H9 (cell line): Measurements from ENCODE around the gene KLHL1. TPM values are rescaled to one million over a fixed set of nuclear protein-coding genes. Genes with fewer than 3 reads are reported as not detected.

ENCODE experiments used
- DNase-seq: peaks from one replicate; pipeline ENCODE4 v3.0.0-alpha.2; 2017
- H2AFZ ChIP-seq: one replicate; pipeline ENCODE4 v1.6.1; 2013; ENCODE audit warnings: mild to moderate bottlenecking, low read length, control low read depth, moderate library complexity
- H2AK5ac ChIP-seq: 2 replicates; pipeline ENCODE4 v1.6.1; 2013; ENCODE audit warnings: low read length, control low read depth, mixed read lengths; ENCODE audit not compliant: insufficient read length
- H2BK120ac ChIP-seq: one replicate; pipeline ENCODE4 v1.6.1; 2013; ENCODE audit warnings: low read depth, mild to moderate bottlenecking, low read length, control low read depth, inconsistent platforms; ENCODE audit not compliant: poor library complexity, severe bottlenecking
- H2BK12ac ChIP-seq: 2 replicates; pipeline ENCODE4 v1.6.1; 2013; ENCODE audit warnings: low read length, control low read depth, mixed read lengths, low read depth; ENCODE audit not compliant: insufficient read length
- H2BK15ac ChIP-seq: 2 replicates; pipeline ENCODE4 v1.6.1; 2013; ENCODE audit warnings: low read depth, low read length, control low read depth
- H2BK20ac ChIP-seq: one replicate; pipeline ENCODE4 v1.6.1; 2013; ENCODE audit warnings: low read depth, mild to moderate bottlenecking, low read length, control low read depth, inconsistent platforms; ENCODE audit not compliant: poor library complexity, severe bottlenecking
- H2BK5ac ChIP-seq: 2 replicates; pipeline ENCODE4 v1.6.1; 2013; ENCODE audit warnings: low read length, control low read depth, mixed read lengths; ENCODE audit not compliant: insufficient read length
- H3K14ac ChIP-seq: 2 replicates; pipeline ENCODE4 v1.6.1; 2013; ENCODE audit warnings: low read length, control low read depth; ENCODE audit not compliant: insufficient read depth
- H3K18ac ChIP-seq: 2 replicates; pipeline ENCODE4 v1.6.1; 2013; ENCODE audit warnings: low read depth, mild to moderate bottlenecking, mixed read lengths, low read length, control low read depth; ENCODE audit not compliant: insufficient read length
- H3K23ac ChIP-seq: 2 replicates; pipeline ENCODE4 v1.6.1; 2013; ENCODE audit warnings: low read length, control low read depth, mixed read lengths, low read depth; ENCODE audit not compliant: insufficient read length
- H3K23me2 ChIP-seq: 2 replicates; pipeline ENCODE4 v1.6.1; 2013; ENCODE audit warnings: low read depth, mild to moderate bottlenecking, mixed read lengths, low read length, control low read depth; ENCODE audit not compliant: insufficient read length, poor library complexity, severe bottlenecking
- H3K27ac ChIP-seq: 2 replicates; pipeline ENCODE4 v1.5.1; 2013; ENCODE audit warnings: low read length, control low read depth, mixed read lengths, low read depth; ENCODE audit not compliant: insufficient read length
- H3K27me3 ChIP-seq: 2 replicates; pipeline ENCODE4 v1.6.1; 2013; ENCODE audit warnings: low read length, control low read depth, inconsistent platforms; ENCODE audit not compliant: insufficient read depth
- H3K4ac ChIP-seq: 2 replicates; pipeline ENCODE4 v1.6.1; 2013; ENCODE audit warnings: low read depth, mild to moderate bottlenecking, control low read depth, inconsistent platforms, low read length, moderate library complexity
- H3K4me1 ChIP-seq: 2 replicates; pipeline ENCODE4 v1.6.1; 2013; ENCODE audit warnings: low read length, control low read depth, inconsistent platforms; ENCODE audit not compliant: insufficient read depth
- H3K4me2 ChIP-seq: 2 replicates; pipeline ENCODE4 v1.6.1; 2013; ENCODE audit warnings: low read length, control low read depth, mixed read lengths; ENCODE audit not compliant: insufficient read length, insufficient read depth
- H3K56ac ChIP-seq: 2 replicates; pipeline ENCODE4 v1.6.1; 2013; ENCODE audit warnings: low read depth, mild to moderate bottlenecking, mixed read lengths, low read length, control low read depth; ENCODE audit not compliant: insufficient read length
- H3K79me1 ChIP-seq: 2 replicates; pipeline ENCODE4 v1.6.1; 2013; ENCODE audit warnings: low read depth, mild to moderate bottlenecking, moderate library complexity, low read length, control low read depth, inconsistent platforms; ENCODE audit not compliant: insufficient read depth, poor library complexity, severe bottlenecking
- H3K79me2 ChIP-seq: 2 replicates; pipeline ENCODE4 v1.6.1; 2013; ENCODE audit warnings: low read length, control low read depth, inconsistent platforms; ENCODE audit not compliant: insufficient read depth
- H3K9ac ChIP-seq: 2 replicates; pipeline ENCODE4 v1.6.1; 2013; ENCODE audit warnings: low read length, control low read depth, mixed read lengths; ENCODE audit not compliant: insufficient read length; ENCODE audit errors: extremely low read depth
- H3K9me3 ChIP-seq: one replicate; pipeline ENCODE4 v1.6.1; 2013; ENCODE audit warnings: low read depth, low read length, inconsistent platforms; ENCODE audit not compliant: control insufficient read depth
- H3T11ph ChIP-seq: one replicate; pipeline ENCODE4 v1.6.1; 2013; ENCODE audit warnings: mild to moderate bottlenecking, low read length, control low read depth, inconsistent platforms
- H4K20me1 ChIP-seq: one replicate; pipeline ENCODE4 v1.6.1; 2013; ENCODE audit not compliant: control insufficient read depth, insufficient read length, insufficient read depth
- H4K5ac ChIP-seq: 2 replicates; pipeline ENCODE4 v1.6.1; 2013; ENCODE audit warnings: low read depth, mild to moderate bottlenecking, mixed read lengths, low read length, control low read depth; ENCODE audit not compliant: insufficient read length
- H4K8ac ChIP-seq: replicated peaks from 2 replicates; pipeline ENCODE4 v1.6.1; 2013; ENCODE audit warnings: low read length, control low read depth, mixed read lengths, low read depth; ENCODE audit not compliant: insufficient read length
- H4K91ac ChIP-seq: 2 replicates; pipeline ENCODE4 v1.6.1; 2013; ENCODE audit warnings: low read depth, mild to moderate bottlenecking, moderate library complexity, mixed read lengths, low read length, control low read depth; ENCODE audit not compliant: insufficient read length
- H3K27ac Mint-ChIP-seq, 3 experiments: 2 replicates in 2 of 3; 3 replicates in 1 of 3; pipeline ENCODE4 v1.8.0; 2020 to 2021; ENCODE audit warnings: mixed read lengths in 3 of 3, mild to moderate bottlenecking in 1 of 3, moderate library complexity in 1 of 3
- H3K27me3 Mint-ChIP-seq: 2 replicates; pipeline ENCODE4 v1.8.0; 2021; ENCODE audit warnings: low read depth, mild to moderate bottlenecking, moderate library complexity, mixed read lengths
- H3K36me3 Mint-ChIP-seq, 3 experiments: 2 replicates in 2 of 3; 3 replicates in 1 of 3; pipeline ENCODE4 v1.8.0; 2020 to 2021; ENCODE audit warnings: low read depth in 3 of 3, mixed read lengths in 3 of 3; ENCODE audit not compliant: insufficient read depth in 1 of 3
- H3K4me1 Mint-ChIP-seq, 2 experiments: 2 replicates each; pipeline ENCODE4 v1.8.0; 2020; ENCODE audit warnings: mixed read lengths in 2 of 2
- H3K4me3 Mint-ChIP-seq, 2 experiments: 2 replicates in 1 of 2; 3 replicates in 1 of 2; pipeline ENCODE4 v1.8.0; 2020 to 2021; ENCODE audit warnings: mild to moderate bottlenecking in 2 of 2, mixed read lengths in 2 of 2, moderate library complexity in 1 of 2
- H3K9me3 Mint-ChIP-seq, 2 experiments: 2 replicates in 1 of 2; 3 replicates in 1 of 2; pipeline ENCODE4 v1.8.0; 2020; ENCODE audit warnings: mild to moderate bottlenecking in 2 of 2, mixed read lengths in 2 of 2, moderate library complexity in 1 of 2
- CTCF ChIP-seq: fragments of 200-600 bp; sonication (generic); conservative IDR thresholded peaks from 3 replicates; pipeline ENCODE4 v1.8.0; 2021; ENCODE audit warnings: antibody characterized with exemption, mild to moderate bottlenecking
- WGBS: extraction: QIAGEN DNeasy Blood & Tissue Kit; methylation state at CpG from one replicate; pipeline ENCODE4 v1.1.7; 2013; ENCODE audit warnings: missing lambda C conversion rate, low lambda C conversion rate, mixed read lengths; ENCODE audit not compliant: insufficient read length; ENCODE audit errors: extremely low coverage; 5-methylcytosine and 5-hydroxymethylcytosine counted together
- total RNA-seq: library from RNA; stranded (reverse); gene quantifications from 2 replicates; pipeline ENCODE4 v1.2.1, GENCODE V29; 2021

The KLHL1 gene
- total RNA-seq, 1 experiment from 2014 or later, result not detected

GRCh38 chr13:70107125-70107497 lies 1.1 kb downstream of the KLHL1 start:
- peak overlapping the region; percentile 60 for H3K4me2 ChIP-seq
- DNase-seq, result no peak
- no CpG with 5 or more reads among the region's 9 CpGs for WGBS

More at GRCh38 chr13:70107125-70107497, 1.1 kb downstream of the KLHL1 start:
- no peak overlapping the region for H3K27ac Mint-ChIP-seq
- Histone ChIP-seq H4K20me1 (no peaks in the 10 kb centered on the region), H2AFZ (peak overlapping the region; percentile 63), H3K56ac (no peak overlapping the region), H3K23me2 (peaks cover 9% of the 10 kb centered on the region), H4K91ac (no peak overlapping the region), H2BK15ac (no peak overlapping the region; the same call in 1 of the 2 replicates), H3K14ac (no peak overlapping the region; the same call in 1 of the 2 replicates), H2AK5ac (no peak overlapping the region), H3K18ac (no peak overlapping the region), H2BK12ac (no peak overlapping the region), H3K4me1 (no peaks in the 10 kb centered on the region), H3K23ac (no peak overlapping the region), H2BK20ac (no peak overlapping the region), H3K27me3 (peaks cover 23% of the 10 kb centered on the region; the same call in 1 of the 2 replicates), H3T11ph (no peak overlapping the region), H4K8ac (no peak overlapping the region), H3K79me2 (no peaks in the 10 kb centered on the region), H3K9me3 (no peaks in the 10 kb centered on the region), H3K9ac (no peak overlapping the region), H2BK120ac (no peak overlapping the region), H4K5ac (no peak overlapping the region), H3K79me1 (no peaks in the 10 kb centered on the region), H3K27ac (no peak overlapping the region), H2BK5ac (no peak overlapping the region), H3K4ac (no peak overlapping the region)
- peaks cover 5 to 7% of the 10 kb centered on the region in 2 experiments for H3K4me1 Mint-ChIP-seq
- TF ChIP-seq CTCF, result no peak
- peak overlapping the region; percentile 61 to 84 for H3K4me3 Mint-ChIP-seq
- no peaks in the 10 kb centered on the region for H3K36me3 Mint-ChIP-seq
- H3K9me3 Mint-ChIP-seq, result no peaks in the 10 kb centered on the region
- H3K27me3 Mint-ChIP-seq, result peaks cover 45% of the 10 kb centered on the region
